ENCODE data around the gene WNT10A.

DNA sequence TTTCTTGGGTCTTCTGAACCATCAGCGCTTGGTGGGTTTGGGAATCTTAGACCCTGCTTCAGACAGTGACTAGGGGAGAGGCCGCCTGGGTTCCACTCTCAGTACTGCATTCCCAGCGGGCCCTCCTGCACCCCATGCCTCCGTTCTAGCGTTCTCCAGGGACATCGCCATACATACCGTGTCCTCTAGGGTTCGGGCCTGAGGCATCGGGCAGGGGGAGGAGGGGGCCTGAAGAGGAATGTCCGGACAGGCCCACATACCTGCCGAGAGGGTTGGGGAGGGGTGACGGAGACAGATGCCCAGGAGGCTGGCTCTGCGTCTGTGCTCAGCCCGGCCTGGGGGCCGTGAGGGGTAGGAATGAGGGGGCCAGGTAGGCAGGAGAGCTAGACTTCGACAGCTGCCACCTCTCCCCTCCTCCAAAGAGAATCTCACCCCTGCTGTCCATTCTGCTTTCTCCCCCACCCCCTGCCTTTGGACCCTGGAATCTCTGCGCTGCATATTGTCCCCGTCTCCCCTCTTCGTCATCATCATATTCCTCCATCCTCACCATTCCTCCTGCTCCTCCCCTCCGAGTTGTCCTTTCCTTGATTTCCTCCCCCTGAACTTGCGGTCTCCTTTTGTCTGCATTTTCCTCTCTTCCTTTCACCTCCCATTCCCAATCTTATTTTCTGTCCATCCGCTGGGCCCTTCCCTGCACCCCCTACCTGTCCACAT is 7.8 kb upstream of the WNT10A start:
- TF ChIP-seq JUNB (IDR thresholded peaks at IDR 0.05) (no peak), CTCF (IDR thresholded peaks at IDR 0.05 in 2 of 3, conservative IDR thresholded peaks at IDR 0.05 in 1 of 3; ENCODE audit: control insufficient read depth in 2 of 3, extremely low read depth in 1 of 3, insufficient read depth in 1 of 3, low read depth in 3 of 3, low read length in 3 of 3) (no peak), SIN3A (IDR thresholded peaks at IDR 0.05; ENCODE audit: low read depth, low read length) (no peak), FOXK2 (IDR thresholded peaks at IDR 0.05) (no peak), TBL1XR1 (IDR thresholded peaks at IDR 0.05; ENCODE audit: low read depth, low read length) (no peak), POLR2AphosphoS5 (IDR thresholded peaks at IDR 0.05; ENCODE audit: low read length) (no peak), SREBF2 (IDR thresholded peaks at IDR 0.05; ENCODE audit: low read length) (no peak), JUND (IDR thresholded peaks at IDR 0.05; ENCODE audit: low read depth, low read length) (no peak), TARDBP (IDR thresholded peaks at IDR 0.05; ENCODE audit: borderline replicate concordance) (no peak), POLR2A (IDR thresholded peaks at IDR 0.05; ENCODE audit: low read depth, low read length) (no peak), SMC3 (IDR thresholded peaks at IDR 0.05; ENCODE audit: borderline replicate concordance, low read length) (no peak), TAF1 (IDR thresholded peaks at IDR 0.05; ENCODE audit: borderline replicate concordance, low read depth, low read length) (no peak)
- TF ChIP-seq, protein P1, sequence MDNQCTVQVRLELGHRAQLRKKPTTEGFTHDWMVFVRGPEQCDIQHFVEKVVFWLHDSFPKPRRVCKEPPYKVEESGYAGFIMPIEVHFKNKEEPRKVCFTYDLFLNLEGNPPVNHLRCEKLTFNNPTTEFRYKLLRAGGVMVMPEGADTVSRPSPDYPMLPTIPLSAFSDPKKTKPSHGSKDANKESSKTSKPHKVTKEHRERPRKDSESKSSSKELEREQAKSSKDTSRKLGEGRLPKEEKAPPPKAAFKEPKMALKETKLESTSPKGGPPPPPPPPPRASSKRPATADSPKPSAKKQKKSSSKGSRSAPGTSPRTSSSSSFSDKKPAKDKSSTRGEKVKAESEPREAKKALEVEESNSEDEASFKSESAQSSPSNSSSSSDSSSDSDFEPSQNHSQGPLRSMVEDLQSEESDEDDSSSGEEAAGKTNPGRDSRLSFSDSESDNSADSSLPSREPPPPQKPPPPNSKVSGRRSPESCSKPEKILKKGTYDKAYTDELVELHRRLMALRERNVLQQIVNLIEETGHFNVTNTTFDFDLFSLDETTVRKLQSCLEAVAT (IDR thresholded peaks at IDR 0.05): no peak

Data from GM12878 (cell line).